ENCODE results near the gene SLC20A1. TPM values are rescaled to one million over a fixed set of nuclear protein-coding genes. Genes with fewer than 3 reads are reported as not detected.
"Not testable (repeated sequence)": the region's sequence is repeated elsewhere in the genome, so short reads cannot be mapped to it uniquely, and the experiment has no call there.

SLC20A1 gene
- polyA plus RNA-seq (2012; ENCODE audit: missing spikeins) = 43.0 TPM

DNA sequence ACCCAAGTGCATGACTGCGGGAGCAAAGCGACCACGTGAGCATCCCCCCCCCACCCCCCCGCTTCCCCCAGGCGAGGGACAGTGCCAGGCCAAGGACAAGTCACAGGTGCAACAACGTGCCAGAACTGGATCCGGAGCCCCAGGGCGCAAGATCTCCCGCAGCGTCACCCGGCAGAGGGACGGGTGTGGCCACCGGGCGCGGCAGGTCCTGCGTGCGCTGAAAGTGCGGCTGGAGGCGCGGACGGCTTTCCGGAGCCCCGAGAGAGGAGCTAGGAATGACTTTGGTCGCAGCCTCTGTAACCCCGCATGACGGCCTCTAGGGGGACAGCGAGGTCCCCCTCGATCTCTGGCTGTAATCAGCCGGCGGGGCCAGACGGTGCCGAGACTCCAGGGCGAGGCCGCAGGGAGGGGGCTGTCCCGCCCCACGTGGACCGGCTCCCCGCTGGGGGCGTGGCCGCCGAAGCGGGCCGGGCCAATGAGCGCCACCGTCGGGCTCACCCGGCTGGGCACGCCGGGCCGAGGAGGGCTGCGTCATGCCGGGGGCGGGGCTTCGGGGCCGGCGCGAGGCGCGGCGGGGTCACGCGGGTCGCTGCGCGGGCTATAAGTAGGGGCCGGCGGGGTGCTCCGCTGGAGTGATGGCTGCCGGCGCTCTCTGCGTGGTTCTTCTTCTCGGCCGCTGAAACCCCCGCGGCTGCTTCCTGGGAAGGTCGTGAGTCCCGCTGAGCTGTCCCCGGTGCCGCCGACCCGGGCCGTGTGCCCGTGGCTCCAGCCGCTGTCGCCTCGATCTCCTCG, at the start of gene SLC20A1:
Gene SLC20A1, plus strand, starts transcription at position 630 of the 792 bp plus-strand sequence. CDS start 890 bp downstream, outside the sequence.
- TF ChIP-seq POLR2A (IDR thresholded peaks at IDR 0.05; ENCODE audit: low read depth, low read length) (peak; percentile 99), TAF1 (IDR thresholded peaks at IDR 0.05; ENCODE audit: borderline replicate concordance, low read depth, low read length) (peak; percentile 91), POLR2AphosphoS5 (IDR thresholded peaks at IDR 0.05; ENCODE audit: low read depth, low read length) (peak; percentile 98)
- FAIRE-seq (peak; percentile 98), DNase-seq (ENCODE audit: insufficient read length) (peak; percentile 98)

GRCh38 chr2:112597537-112598322, 48.0 kb upstream of the SLC20A1 start:
- DNase-seq (ENCODE audit: insufficient read length) (no peak), FAIRE-seq (no peak)
- TF ChIP-seq POLR2A (IDR thresholded peaks at IDR 0.05; ENCODE audit: low read depth, low read length) (no peak), TAF1 (IDR thresholded peaks at IDR 0.05; ENCODE audit: borderline replicate concordance, low read depth, low read length) (no peak), POLR2AphosphoS5 (IDR thresholded peaks at IDR 0.05; ENCODE audit: low read depth, low read length) (no peak)

GRCh38 chr2:112600634-112601033, 45.1 kb upstream of the SLC20A1 start:
- FAIRE-seq (no peak), DNase-seq (ENCODE audit: insufficient read length) (no peak)
- TF ChIP-seq POLR2A (IDR thresholded peaks at IDR 0.05; ENCODE audit: low read depth, low read length) = no peak
- no peak for TF ChIP-seq POLR2AphosphoS5 (IDR thresholded peaks at IDR 0.05; ENCODE audit: low read depth, low read length)
- no peak for TF ChIP-seq TAF1 (IDR thresholded peaks at IDR 0.05; ENCODE audit: borderline replicate concordance, low read depth, low read length)

DNA sequence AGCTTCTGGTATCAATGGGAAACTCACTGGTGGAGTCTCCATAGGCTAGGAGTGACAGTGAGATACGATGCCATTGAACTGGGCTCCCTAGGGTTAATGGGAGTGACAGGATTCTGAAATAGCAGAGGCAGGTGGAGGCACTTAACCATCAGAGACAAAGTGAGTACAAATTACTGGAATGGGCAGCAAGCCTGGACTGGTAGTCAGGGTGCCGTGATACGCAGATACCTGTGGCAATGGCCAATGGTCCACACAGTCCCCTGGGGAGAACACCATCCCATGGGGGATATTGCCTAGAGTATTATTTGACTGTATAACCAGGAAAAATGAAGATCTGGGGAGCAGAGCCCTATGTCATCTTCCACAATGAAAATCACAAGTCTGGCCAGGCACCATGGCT, 44.0 kb upstream of the SLC20A1 start:
- no peak for TF ChIP-seq TAF1 (IDR thresholded peaks at IDR 0.05; ENCODE audit: borderline replicate concordance, low read depth, low read length)
- no peak for TF ChIP-seq POLR2A (IDR thresholded peaks at IDR 0.05; ENCODE audit: low read depth, low read length)
- TF ChIP-seq POLR2AphosphoS5 (IDR thresholded peaks at IDR 0.05; ENCODE audit: low read depth, low read length) = no peak
- no peak for FAIRE-seq
- no peak for DNase-seq (ENCODE audit: insufficient read length)

DNA sequence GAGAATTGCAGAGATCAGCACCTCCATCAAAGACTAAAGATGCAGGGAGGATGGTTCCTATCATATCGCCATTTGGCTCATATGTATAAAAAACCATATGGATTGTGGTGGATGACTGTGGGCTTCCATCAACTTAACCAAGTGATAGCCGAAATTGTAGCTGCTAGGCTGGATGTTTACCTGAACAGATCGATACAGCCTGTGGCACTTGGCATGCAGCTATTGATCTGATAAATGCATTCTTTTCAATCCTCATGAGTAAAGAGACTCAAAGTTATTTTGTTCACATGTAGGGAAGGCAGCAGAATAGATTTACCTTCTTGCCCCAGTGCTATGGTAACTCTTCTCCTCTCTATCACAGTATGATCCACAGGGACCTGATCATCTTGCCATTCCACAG, 42.8 kb upstream of the SLC20A1 start:
- TF ChIP-seq POLR2AphosphoS5 (IDR thresholded peaks at IDR 0.05; ENCODE audit: low read depth, low read length) = no peak
- TF ChIP-seq TAF1 (IDR thresholded peaks at IDR 0.05; ENCODE audit: borderline replicate concordance, low read depth, low read length) = no peak
- no peak for TF ChIP-seq POLR2A (IDR thresholded peaks at IDR 0.05; ENCODE audit: low read depth, low read length)
- FAIRE-seq (no peak), DNase-seq (ENCODE audit: insufficient read length) (no peak)

- no peak for TF ChIP-seq POLR2A (IDR thresholded peaks at IDR 0.05; ENCODE audit: low read depth, low read length)
- TF ChIP-seq TAF1 (IDR thresholded peaks at IDR 0.05; ENCODE audit: borderline replicate concordance, low read depth, low read length) = no peak
- TF ChIP-seq POLR2AphosphoS5 (IDR thresholded peaks at IDR 0.05; ENCODE audit: low read depth, low read length) = no peak
- DNase-seq (ENCODE audit: insufficient read length) (no peak), FAIRE-seq (no peak)
These were observed 42.0 kb upstream of the SLC20A1 start for GRCh38 chr2:112603731-112604130.

DNA sequence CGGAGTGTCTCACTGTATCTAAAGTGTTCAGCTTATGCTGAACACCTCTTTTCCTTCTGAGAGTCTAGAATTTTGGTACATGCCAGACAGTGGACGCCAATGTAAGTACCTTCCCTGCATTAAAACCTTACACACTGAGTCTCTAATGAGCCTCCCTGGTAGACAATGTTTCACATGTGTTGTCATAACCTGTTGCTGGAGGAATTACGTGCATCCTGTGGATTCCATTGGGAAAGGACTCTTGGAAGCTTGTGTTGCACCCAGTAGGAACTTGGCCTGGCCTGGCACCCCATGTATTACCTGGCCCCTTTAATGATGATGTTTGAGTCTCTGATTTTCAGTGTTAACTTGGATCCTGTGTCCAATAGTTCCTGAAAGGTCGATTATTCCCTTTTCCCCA, 40.8 kb upstream of the SLC20A1 start:
- DNase-seq (ENCODE audit: insufficient read length) = no peak
- TF ChIP-seq POLR2A (IDR thresholded peaks at IDR 0.05; ENCODE audit: low read depth, low read length) = no peak
- TF ChIP-seq POLR2AphosphoS5 (IDR thresholded peaks at IDR 0.05; ENCODE audit: low read depth, low read length) = no peak
- no peak for TF ChIP-seq TAF1 (IDR thresholded peaks at IDR 0.05; ENCODE audit: borderline replicate concordance, low read depth, low read length)
- FAIRE-seq = no peak

- TF ChIP-seq POLR2AphosphoS5 (IDR thresholded peaks at IDR 0.05; ENCODE audit: low read depth, low read length) (no peak), TAF1 (IDR thresholded peaks at IDR 0.05; ENCODE audit: borderline replicate concordance, low read depth, low read length) (no peak)
- DNase-seq (ENCODE audit: insufficient read length) (no peak), FAIRE-seq (no peak)
These were observed 39.8 kb upstream of the SLC20A1 start for GRCh38 chr2:112605926-112606325.

GRCh38 chr2:112606547-112606946, 39.2 kb upstream of the SLC20A1 start:
- no peak for DNase-seq (ENCODE audit: insufficient read length)
- no peak for TF ChIP-seq POLR2AphosphoS5 (IDR thresholded peaks at IDR 0.05; ENCODE audit: low read depth, low read length)
- TF ChIP-seq TAF1 (IDR thresholded peaks at IDR 0.05; ENCODE audit: borderline replicate concordance, low read depth, low read length) = no peak
- TF ChIP-seq POLR2A (IDR thresholded peaks at IDR 0.05; ENCODE audit: low read depth, low read length) = no peak
- no peak for FAIRE-seq

DNA sequence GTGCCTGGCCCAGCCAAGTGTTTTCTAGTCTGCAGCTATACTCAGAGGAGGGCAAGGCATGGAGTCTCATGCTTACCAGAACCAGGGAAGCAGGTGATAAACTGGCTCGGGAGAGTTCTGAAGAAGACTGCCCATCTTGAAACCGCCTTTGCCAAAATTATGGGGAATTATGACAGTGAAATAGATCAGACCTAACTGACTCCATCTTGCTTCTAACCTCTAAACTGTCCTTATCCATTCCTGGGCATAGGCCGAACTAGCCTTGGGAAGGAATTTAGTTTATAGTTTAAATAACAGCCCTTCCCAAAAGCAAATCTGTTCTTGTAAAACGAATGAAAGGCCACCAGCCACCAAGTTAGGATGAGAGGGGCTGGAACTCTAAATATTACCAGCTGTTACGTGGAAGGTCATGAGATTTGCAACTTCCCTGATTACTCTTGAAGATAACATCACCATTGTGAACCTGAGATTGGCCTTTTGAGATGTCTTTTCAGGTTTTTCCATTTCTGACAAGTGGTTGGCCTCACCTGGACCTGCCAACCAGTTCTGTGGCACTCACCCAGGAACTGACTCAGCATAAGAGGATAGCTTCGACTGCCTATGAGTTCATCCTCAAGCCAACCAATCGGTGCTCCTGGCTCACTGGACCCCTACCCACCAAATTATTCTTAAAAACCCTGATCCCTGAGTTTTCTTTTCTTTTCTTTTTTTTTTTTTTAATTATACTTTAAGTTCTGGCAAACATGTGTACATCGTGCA, 37.9 kb upstream of the SLC20A1 start:
- FAIRE-seq (no peak), DNase-seq (ENCODE audit: insufficient read length) (no peak)
- TF ChIP-seq POLR2A (IDR thresholded peaks at IDR 0.05; ENCODE audit: low read depth, low read length) (no peak), POLR2AphosphoS5 (IDR thresholded peaks at IDR 0.05; ENCODE audit: low read depth, low read length) (no peak), TAF1 (IDR thresholded peaks at IDR 0.05; ENCODE audit: borderline replicate concordance, low read depth, low read length) (no peak)

DNA sequence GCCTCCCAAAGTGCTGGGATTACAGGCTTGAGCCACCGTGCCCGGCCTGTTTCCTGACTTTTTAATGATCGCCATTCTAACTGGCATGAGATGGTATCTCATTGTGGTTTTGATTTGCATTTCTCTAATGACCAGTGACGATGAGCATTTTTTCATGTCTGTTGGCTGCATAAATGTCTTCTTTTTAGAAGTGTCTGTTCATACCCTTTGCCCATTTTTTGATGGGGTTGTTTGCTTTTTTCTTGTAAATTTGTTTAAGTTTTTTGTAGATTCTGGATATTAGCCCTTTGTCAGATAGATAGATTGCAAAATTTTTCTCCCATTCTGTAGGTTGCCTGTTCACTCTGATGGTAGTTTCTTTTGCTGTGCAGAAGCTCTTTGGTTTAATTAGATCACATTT, 36.4 kb upstream of the SLC20A1 start:
- FAIRE-seq; DNase-seq (ENCODE audit: insufficient read length): not testable (repeated sequence)

- DNase-seq (ENCODE audit: insufficient read length); FAIRE-seq: not testable (repeated sequence)
These were observed 33.5 kb upstream of the SLC20A1 start for GRCh38 chr2:112612283-112612682.
